ENCODE measurements around the gene PARD3B. TPM values are rescaled to one million over a fixed set of nuclear protein-coding genes. Genes with fewer than 3 reads are reported as not detected.

The PARD3B gene
- total and polyA plus RNA-seq, 7 donors: 3.2 to 64.0 (median 42.5) TPM

GRCh38 chr2:204722207-204722606, 176.9 kb downstream of the PARD3B start:
- no peak for DNase-seq
- no peaks in the 10 kb centered on the region for H3K4me1 ChIP-seq
- intact Hi-C loops (cut with DNase I): no loop called here
- H3K4me3 ChIP-seq: no peak overlapping the region
- H3K36me3 ChIP-seq: no peaks in the 10 kb centered on the region
- TF ChIP-seq POLR2AphosphoS5 (IDR thresholded peaks at IDR 0.05) (no peak), POLR2A (IDR thresholded peaks at IDR 0.05) (no peak), CTCF (IDR thresholded peaks at IDR 0.05) (no peak), EP300 (IDR thresholded peaks at IDR 0.05) (no peak)
- 93 to 97% methylated on average over 3 of the region's 3 CpGs for WGBS, 2 donors
- no peaks in the 10 kb centered on the region for H3K9me3 ChIP-seq
- H3K27ac ChIP-seq: no peak overlapping the region
- H3K27me3 ChIP-seq: no peaks in the 10 kb centered on the region

GRCh38 chr2:204722691-204723090, 177.4 kb downstream of the PARD3B start:
- TF ChIP-seq POLR2A (IDR thresholded peaks at IDR 0.05) (no peak), POLR2AphosphoS5 (IDR thresholded peaks at IDR 0.05) (no peak), EP300 (IDR thresholded peaks at IDR 0.05) (no peak), CTCF (IDR thresholded peaks at IDR 0.05) (no peak)
- WGBS, 2 donors: 87 to 92% methylated on average over 2 of the region's 2 CpGs
- H3K27ac ChIP-seq: no peak overlapping the region
- H3K4me3 ChIP-seq: no peak overlapping the region
- no peaks in the 10 kb centered on the region for H3K9me3 ChIP-seq
- no peak for DNase-seq
- no peaks in the 10 kb centered on the region for H3K27me3 ChIP-seq
- no peaks in the 10 kb centered on the region for H3K36me3 ChIP-seq
- intact Hi-C loops (cut with DNase I): no loop called here
- H3K4me1 ChIP-seq: no peaks in the 10 kb centered on the region

GRCh38 chr2:204725693-204726360, 180.6 kb downstream of the PARD3B start:
- intact Hi-C loops (cut with DNase I): no loop called here
- peaks cover 0 to 9% (median 4%) of the 10 kb centered on the region in 4 donors for H3K4me1 ChIP-seq

DNA sequence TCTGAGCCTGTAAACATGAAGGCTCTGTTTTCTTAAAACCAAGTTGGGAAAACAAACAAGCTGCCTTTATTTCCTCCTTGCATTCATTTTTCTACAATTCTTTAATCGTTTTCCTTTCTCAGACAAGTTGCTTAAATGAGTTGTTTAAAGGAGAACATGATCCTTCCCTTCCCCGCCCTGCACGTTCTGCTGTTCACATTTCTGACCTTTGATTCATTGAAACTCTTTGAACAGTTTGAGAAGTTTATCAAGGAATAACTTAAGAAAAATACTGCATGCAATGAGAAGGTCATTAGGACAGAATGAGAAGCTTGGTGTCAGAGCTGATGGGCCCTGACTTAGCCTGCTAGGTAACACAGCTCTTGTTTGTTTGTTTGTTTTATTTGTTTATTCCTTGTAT, 181.6 kb downstream of the PARD3B start:
- intact Hi-C loops (cut with DNase I): no loop called here
- no peak overlapping the region for H3K27ac ChIP-seq
- no peak for DNase-seq

More at GRCh38 chr2:204725693-204726360, 180.6 kb downstream of the PARD3B start:
- Histone ChIP-seq H3K27ac (no peak overlapping the region), H3K9me3 (no peaks in the 10 kb centered on the region), H3K36me3 (no peaks in the 10 kb centered on the region), H3K4me3 (no peak overlapping the region), H3K27me3 (no peaks in the 10 kb centered on the region)
- no peak for DNase-seq
- TF ChIP-seq POLR2A (IDR thresholded peaks at IDR 0.05) (no peak), CTCF (IDR thresholded peaks at IDR 0.05) (no peak), EP300 (IDR thresholded peaks at IDR 0.05) (no peak), POLR2AphosphoS5 (IDR thresholded peaks at IDR 0.05) (no peak)
- WGBS, 2 donors: 95 to 96% methylated on average over 3 of the region's 3 CpGs

More for the DNA sequence above, 181.6 kb downstream of the PARD3B start:
- no peak overlapping the region for H3K4me3 ChIP-seq
- H3K4me1 ChIP-seq: peaks cover 0 to 12% (median 9%) of the 10 kb centered on the region in 4 donors
- H3K9me3 ChIP-seq: no peaks in the 10 kb centered on the region
- WGBS, 2 donors: 28 to 72% methylated on average over 3 of the region's 3 CpGs
- no peaks in the 10 kb centered on the region for H3K27me3 ChIP-seq
- H3K36me3 ChIP-seq: no peaks in the 10 kb centered on the region
- TF ChIP-seq POLR2AphosphoS5 (IDR thresholded peaks at IDR 0.05) (no peak), POLR2A (IDR thresholded peaks at IDR 0.05) (no peak), CTCF (IDR thresholded peaks at IDR 0.05) (no peak), EP300 (IDR thresholded peaks at IDR 0.05) (no peak)

Data from sigmoid colon (tissue), 7 donors.